Subcutaneous adipose tissue (tissue), 4 donors: ENCODE measurements around the gene CTIF. TPM values are rescaled to one million over a fixed set of nuclear protein-coding genes. Genes with fewer than 3 reads are reported as not detected.

Experiments
- total RNA-seq, 4 donors: library from RNA; depleted of rRNA; stranded (reverse); fragments of >200 nt; gene quantifications; one replicate each; pipeline ENCODE4 v1.1.0, GENCODE V29; 2016
- TF ChIP-seq, protein P1 (sequence below): fragments of 450-650 bp; IDR thresholded peaks from one replicate; pipeline ENCODE4 v1.5.1; 2016; ENCODE audit warnings: low read depth, mild to moderate bottlenecking, control low read depth, antibody characterized with exemption, moderate library complexity

CTIF gene
- total RNA-seq, 4 donors from 2014 or later, result 41.0 to 195 (median 78.3) TPM

DNA sequence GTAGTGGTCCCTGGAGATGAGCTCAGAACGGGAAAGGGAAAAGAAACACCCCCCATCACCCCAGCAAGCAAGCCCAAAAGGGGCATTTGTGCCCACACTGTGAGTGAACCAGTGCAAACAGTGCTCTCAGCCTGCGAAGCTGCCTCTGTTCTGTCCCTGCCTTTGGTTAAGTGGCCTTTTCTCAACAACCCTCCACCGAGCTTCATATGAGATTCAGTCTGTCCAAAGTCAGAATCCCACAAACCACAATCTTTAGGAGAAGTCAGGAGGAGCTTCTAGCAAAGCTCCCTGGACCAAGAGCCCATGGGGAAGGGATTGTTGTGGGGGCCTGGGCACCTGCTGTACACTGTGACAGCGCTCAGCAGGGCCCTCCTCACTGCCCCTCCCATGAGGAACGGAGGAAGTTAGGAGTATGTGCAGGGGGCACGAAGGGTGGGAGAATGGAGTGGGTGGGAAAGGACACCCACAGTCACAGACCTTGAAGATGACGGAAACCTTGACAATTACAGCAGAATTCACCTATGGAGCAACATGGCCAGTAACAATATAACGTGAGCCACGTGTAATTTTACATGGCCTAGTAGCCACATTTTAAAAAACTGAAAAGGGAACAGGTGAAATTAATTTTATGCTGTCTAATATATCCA, 292.4 kb downstream of the CTIF start:
- TF ChIP-seq, protein P1, sequence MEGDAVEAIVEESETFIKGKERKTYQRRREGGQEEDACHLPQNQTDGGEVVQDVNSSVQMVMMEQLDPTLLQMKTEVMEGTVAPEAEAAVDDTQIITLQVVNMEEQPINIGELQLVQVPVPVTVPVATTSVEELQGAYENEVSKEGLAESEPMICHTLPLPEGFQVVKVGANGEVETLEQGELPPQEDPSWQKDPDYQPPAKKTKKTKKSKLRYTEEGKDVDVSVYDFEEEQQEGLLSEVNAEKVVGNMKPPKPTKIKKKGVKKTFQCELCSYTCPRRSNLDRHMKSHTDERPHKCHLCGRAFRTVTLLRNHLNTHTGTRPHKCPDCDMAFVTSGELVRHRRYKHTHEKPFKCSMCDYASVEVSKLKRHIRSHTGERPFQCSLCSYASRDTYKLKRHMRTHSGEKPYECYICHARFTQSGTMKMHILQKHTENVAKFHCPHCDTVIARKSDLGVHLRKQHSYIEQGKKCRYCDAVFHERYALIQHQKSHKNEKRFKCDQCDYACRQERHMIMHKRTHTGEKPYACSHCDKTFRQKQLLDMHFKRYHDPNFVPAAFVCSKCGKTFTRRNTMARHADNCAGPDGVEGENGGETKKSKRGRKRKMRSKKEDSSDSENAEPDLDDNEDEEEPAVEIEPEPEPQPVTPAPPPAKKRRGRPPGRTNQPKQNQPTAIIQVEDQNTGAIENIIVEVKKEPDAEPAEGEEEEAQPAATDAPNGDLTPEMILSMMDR, result no peak

DNA sequence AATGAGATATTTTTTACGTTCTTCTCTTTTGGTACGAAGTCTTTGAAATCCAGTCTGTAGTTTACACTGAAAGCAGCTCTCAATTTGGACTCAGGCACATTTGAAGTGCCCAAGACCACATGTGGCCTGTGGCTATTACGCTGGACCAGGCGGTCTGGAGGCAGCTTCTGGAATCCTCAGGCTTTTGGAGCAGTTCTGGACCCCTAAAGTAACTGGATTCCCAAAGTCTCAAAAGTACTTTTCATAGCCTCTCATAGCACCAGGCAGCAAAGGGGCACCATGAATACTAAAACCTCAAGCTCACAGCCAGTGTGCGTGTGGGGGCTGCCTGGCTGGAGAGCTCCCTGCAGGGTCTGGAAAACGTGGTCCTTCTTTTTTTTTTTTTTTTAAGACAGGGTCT, 293.0 kb downstream of the CTIF start:
- TF ChIP-seq, protein P1, result no peak

- TF ChIP-seq, protein P1, result no peak
Observed at GRCh38 chr18:48832938-48833700, 294.3 kb downstream of the CTIF start.

DNA sequence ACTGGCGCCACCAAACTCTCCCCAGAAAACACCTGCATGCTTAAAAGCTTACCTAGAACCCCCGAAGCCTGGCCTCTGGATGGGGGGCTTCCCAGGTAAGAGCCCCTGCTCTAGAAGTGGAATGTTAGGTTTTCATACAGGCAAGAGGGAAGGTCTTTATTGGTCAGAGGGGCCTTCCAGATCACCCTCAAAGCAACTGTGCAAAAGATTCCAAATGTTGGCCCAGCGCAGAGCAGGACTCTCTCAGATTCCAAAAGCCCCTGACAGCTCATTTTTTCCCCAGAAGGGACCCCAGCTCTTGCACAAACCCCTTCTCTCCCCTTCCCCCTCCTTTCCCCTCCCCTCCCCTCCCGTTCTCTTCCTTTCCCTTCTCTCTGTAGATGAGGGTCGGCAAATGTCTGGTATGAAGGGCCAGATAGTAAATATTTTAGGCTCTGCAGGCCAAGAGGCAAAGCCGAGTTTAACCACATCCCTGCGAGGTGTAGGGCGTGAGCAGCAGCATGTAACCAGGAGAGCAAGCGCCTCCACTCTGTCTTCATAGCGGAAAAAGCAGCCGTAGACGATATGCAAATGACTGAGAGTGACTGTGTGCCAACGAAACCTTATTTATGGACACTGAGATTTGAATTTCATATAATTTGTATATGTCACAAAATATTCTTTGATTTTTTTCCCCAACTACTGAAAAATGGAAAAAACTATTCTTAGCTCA, 295.0 kb downstream of the CTIF start:
- TF ChIP-seq, protein P1, result no peak

GRCh38 chr18:48834413-48835031, 295.7 kb downstream of the CTIF start:
- TF ChIP-seq, protein P1, result no peak

DNA sequence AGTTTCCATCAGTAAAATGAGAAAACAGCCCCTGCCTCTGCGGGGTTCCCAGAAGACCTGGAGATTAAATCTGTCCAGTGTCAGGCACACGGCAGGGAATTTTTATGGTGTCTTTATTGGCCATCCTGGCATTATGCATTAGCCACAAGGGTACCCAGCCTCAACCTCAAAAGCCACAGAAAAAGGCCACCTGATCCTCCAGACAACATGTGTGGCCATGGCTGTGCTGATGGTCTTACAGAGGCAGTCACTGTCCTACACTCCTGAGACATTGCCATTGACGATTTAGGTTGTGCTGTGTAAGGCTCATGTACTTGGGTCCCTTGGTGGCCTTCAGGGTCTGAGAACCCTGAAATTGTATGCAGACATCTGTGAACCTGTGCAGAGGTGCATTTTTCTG, 296.3 kb downstream of the CTIF start:
- TF ChIP-seq, protein P1, result no peak
